SU-DHL-6 (cell line): ENCODE data around the gene FURIN.

Experiments used
- H2AFZ ChIP-seq: fragments of 200-600 bp; sonication (generic); 2 replicates; pipeline ENCODE4 v1.6.1; 2014; ENCODE audit warnings: low read depth, mild to moderate bottlenecking, moderate library complexity, mixed read lengths, antibody characterized with exemption, low read length; ENCODE audit not compliant: severe bottlenecking
- H3F3A ChIP-seq: fragments of 200-600 bp; shearing (Covaris generic); 2 replicates; pipeline ENCODE4 v1.6.0; 2016; ENCODE audit warnings: antibody characterized with exemption, mild to moderate bottlenecking; ENCODE audit not compliant: insufficient read depth
- H3K27ac ChIP-seq: fragments of 200-600 bp; sonication (generic); 2 replicates; pipeline ENCODE4 v1.5.1; 2016; ENCODE audit warnings: low read depth, mild to moderate bottlenecking, low read length, moderate library complexity, mixed read lengths
- H3K27me3 ChIP-seq: fragments of 200-600 bp; sonication (generic), shearing (Covaris generic); 2 replicates; pipeline ENCODE4 v1.6.0; 2014; ENCODE audit warnings: mild to moderate bottlenecking, low read length
- H3K36me3 ChIP-seq: fragments of 200-600 bp; sonication (generic); 2 replicates; pipeline ENCODE4 v1.6.1; 2014; ENCODE audit warnings: mild to moderate bottlenecking, low read length, mixed read lengths
- H3K4me2 ChIP-seq: fragments of 300-600, 200-600 bp; shearing (Covaris generic), sonication (generic); 2 replicates; pipeline ENCODE4 v1.6.0; 2014; ENCODE audit warnings: low read length, low read depth, mild to moderate bottlenecking; ENCODE audit not compliant: poor library complexity, severe bottlenecking
- H3K4me3 ChIP-seq: fragments of 200-600 bp; sonication (generic); 2 replicates; pipeline ENCODE4 v1.5.1; 2014; ENCODE audit warnings: antibody characterized with exemption, low read length, mild to moderate bottlenecking, mixed read lengths; ENCODE audit not compliant: insufficient read depth, poor library complexity, severe bottlenecking
- H3K79me2 ChIP-seq: fragments of 200-600 bp; sonication (generic); 2 replicates; pipeline ENCODE4 v1.6.1; 2014; ENCODE audit warnings: mild to moderate bottlenecking, low read length, moderate library complexity; ENCODE audit not compliant: insufficient read depth
- H3K9ac ChIP-seq: fragments of 200-600 bp; sonication (generic); 2 replicates; pipeline ENCODE4 v1.7.0; 2014; ENCODE audit warnings: mild to moderate bottlenecking, low read length
- H3K9me2 ChIP-seq: fragments of 200-600 bp; sonication (generic); replicated peaks from 2 replicates; pipeline ENCODE4 v1.6.1; 2014; ENCODE audit warnings: low read length; ENCODE audit not compliant: insufficient read depth
- H3K9me3 ChIP-seq: fragments of 200-600 bp; sonication (generic); 2 replicates; pipeline ENCODE4 v1.6.1; 2014; ENCODE audit warnings: low read length, mixed read lengths; ENCODE audit not compliant: insufficient read depth
- H4K20me1 ChIP-seq: fragments of 200-600 bp; sonication (generic); 2 replicates; pipeline ENCODE4 v1.6.1; 2014; ENCODE audit warnings: low read depth, mild to moderate bottlenecking, antibody characterized with exemption, low read length, moderate library complexity, mixed read lengths
- EZH2phosphoT487 ChIP-seq: fragments of 200-600 bp; sonication (generic), shearing (Covaris generic); conservative IDR thresholded peaks from 2 replicates; pipeline ENCODE4 v1.6.1; 2018; ENCODE audit warnings: mild to moderate bottlenecking, antibody characterized with exemption, low read length, moderate library complexity, mixed read lengths
- TF ChIP-seq, protein P1 (sequence below): fragments of 200-600 bp; sonication (generic); IDR thresholded peaks from one replicate; pipeline ENCODE4 v1.5.1; 2017; ENCODE audit warnings: antibody characterized with exemption, mild to moderate bottlenecking, low read length, moderate library complexity; ENCODE audit not compliant: insufficient read depth, poor library complexity, severe bottlenecking

Gene FURIN

DNA sequence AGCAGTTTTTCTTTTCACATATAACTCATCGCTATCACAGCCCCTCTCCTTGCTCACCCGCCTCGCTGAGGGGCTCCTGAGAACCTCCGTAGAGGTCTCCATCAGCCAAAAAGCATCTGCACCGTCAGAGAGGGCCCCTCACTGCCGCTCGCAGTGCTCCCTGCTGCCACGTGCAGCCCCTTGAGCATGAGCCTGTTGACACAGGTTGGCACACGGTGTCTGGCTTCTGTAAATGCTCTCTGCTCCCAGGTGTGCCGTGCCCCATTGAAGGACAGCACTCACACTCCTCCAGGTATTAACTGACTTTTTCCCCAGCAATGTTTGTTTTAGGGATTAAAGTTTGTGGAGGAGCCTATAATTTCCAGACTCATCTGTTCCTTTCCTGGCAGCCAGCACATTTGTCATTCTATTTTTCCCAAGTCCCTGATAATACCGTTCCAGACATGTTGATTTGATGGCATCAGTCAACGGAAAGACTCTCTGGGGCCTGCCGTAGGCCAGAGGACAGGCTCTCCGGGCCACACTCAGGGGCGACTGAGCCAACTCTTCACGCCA, 2.1 kb upstream of the FURIN start:
- H3K9ac ChIP-seq = no peak overlapping the region
- TF ChIP-seq, protein P1, sequence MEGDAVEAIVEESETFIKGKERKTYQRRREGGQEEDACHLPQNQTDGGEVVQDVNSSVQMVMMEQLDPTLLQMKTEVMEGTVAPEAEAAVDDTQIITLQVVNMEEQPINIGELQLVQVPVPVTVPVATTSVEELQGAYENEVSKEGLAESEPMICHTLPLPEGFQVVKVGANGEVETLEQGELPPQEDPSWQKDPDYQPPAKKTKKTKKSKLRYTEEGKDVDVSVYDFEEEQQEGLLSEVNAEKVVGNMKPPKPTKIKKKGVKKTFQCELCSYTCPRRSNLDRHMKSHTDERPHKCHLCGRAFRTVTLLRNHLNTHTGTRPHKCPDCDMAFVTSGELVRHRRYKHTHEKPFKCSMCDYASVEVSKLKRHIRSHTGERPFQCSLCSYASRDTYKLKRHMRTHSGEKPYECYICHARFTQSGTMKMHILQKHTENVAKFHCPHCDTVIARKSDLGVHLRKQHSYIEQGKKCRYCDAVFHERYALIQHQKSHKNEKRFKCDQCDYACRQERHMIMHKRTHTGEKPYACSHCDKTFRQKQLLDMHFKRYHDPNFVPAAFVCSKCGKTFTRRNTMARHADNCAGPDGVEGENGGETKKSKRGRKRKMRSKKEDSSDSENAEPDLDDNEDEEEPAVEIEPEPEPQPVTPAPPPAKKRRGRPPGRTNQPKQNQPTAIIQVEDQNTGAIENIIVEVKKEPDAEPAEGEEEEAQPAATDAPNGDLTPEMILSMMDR = no peak
- no peak for TF ChIP-seq EZH2phosphoT487

DNA sequence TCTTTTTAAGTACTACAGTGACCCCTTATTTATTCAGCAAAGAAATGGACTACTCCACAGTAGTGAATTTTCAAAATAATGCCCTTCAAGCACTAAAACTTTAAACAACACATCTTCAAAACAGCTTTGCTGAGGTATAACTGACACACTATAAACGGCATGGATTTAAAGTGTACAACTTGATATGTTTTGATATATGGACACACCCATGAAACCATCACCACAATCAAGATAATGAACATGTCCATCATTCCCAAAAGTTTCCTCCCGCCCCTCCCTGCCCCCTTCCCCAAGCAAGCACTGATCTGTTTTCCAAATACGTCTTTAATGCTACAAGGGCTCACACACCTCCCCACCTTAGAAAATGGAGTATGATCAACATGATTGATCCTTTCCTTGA, 1.6 kb upstream of the FURIN start:
- H3F3A ChIP-seq = no peaks in the 10 kb centered on the region
- no peak overlapping the region for H2AFZ ChIP-seq
- H3K4me3 ChIP-seq = no peak overlapping the region
- H3K9me3 ChIP-seq = no peaks in the 10 kb centered on the region
- H3K4me2 ChIP-seq = no peak overlapping the region
- H3K79me2 ChIP-seq = no peaks in the 10 kb centered on the region
- no peaks in the 10 kb centered on the region for H3K36me3 ChIP-seq
- H3K9me2 ChIP-seq = no peaks in the 10 kb centered on the region
- H3K9ac ChIP-seq = no peak overlapping the region
- TF ChIP-seq, protein P1 = no peak
- no peak for TF ChIP-seq EZH2phosphoT487
- no peaks in the 10 kb centered on the region for H3K27me3 ChIP-seq
- H3K27ac ChIP-seq = no peak overlapping the region
- H4K20me1 ChIP-seq = no peaks in the 10 kb centered on the region

More for the DNA sequence above, 2.1 kb upstream of the FURIN start:
- H3K4me3 ChIP-seq = no peak overlapping the region
- no peaks in the 10 kb centered on the region for H3K36me3 ChIP-seq
- no peak overlapping the region for H2AFZ ChIP-seq
- no peak overlapping the region for H3K4me2 ChIP-seq
- no peak overlapping the region for H3K27ac ChIP-seq
- no peaks in the 10 kb centered on the region for H3K9me3 ChIP-seq
- H4K20me1 ChIP-seq = no peaks in the 10 kb centered on the region
- no peaks in the 10 kb centered on the region for H3K79me2 ChIP-seq
- H3K27me3 ChIP-seq = no peaks in the 10 kb centered on the region
- H3K9me2 ChIP-seq = no peaks in the 10 kb centered on the region
- no peaks in the 10 kb centered on the region for H3F3A ChIP-seq

DNA sequence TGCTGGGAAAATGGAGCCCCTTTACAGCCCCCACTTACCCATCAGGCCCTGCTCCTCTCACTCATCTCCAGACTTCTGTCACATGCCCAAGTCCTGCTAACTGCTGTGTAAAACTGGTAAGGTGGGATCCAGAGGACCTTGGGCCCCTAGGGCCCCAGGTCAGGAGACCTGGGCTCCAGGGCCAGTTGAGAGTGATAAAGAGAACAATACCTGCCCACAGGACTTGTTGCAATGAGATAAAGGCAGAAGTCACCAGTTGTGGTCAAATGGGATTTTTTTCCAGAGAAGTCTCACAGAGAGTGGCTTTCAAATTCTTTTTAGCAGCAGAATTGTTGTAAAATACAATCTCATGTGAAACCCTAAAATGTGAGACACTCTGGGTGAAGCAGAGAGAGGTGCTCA, 753 bp downstream of the FURIN start:
- Histone ChIP-seq H3K79me2 (no peaks in the 10 kb centered on the region), H3K27me3 (no peaks in the 10 kb centered on the region), H4K20me1 (no peaks in the 10 kb centered on the region), H3K9me3 (no peaks in the 10 kb centered on the region), H3F3A (no peaks in the 10 kb centered on the region), H3K36me3 (no peaks in the 10 kb centered on the region), H3K4me3 (no peak overlapping the region), H3K9ac (no peak overlapping the region), H2AFZ (no peak overlapping the region), H3K4me2 (no peak overlapping the region), H3K9me2 (no peaks in the 10 kb centered on the region), H3K27ac (no peak overlapping the region)
- TF ChIP-seq, protein P1 = no peak
- TF ChIP-seq EZH2phosphoT487 = no peak
